HG02840 (cell line): Measurements from ENCODE around the gene DIDO1.
A peak's percentile ranks its signal among the peaks of the same experiment; 100 is the strongest.

Experiments used
- ATAC-seq: cut with Tn5 transposase; IDR thresholded peaks from one replicate; pipeline ENCODE4 v1.9.1; 2021; ENCODE audit warnings: mild to moderate bottlenecking, moderate library complexity, moderate number of reproducible peaks; ENCODE audit not compliant: unreplicated experiment, low FRiP score

The DIDO1 gene

GRCh38 chr20:62926229-62927127, at the start of gene DIDO1:
DIDO1 (minus strand) TSS chr20:62926505.
- peak; percentile 75 for ATAC-seq

GRCh38 chr20:62975251-62975760, 49.0 kb upstream of the DIDO1 start:
- no peak for ATAC-seq

GRCh38 chr20:62972845-62973745, 46.8 kb upstream of the DIDO1 start:
- no peak for ATAC-seq

- no peak for ATAC-seq
Measured at GRCh38 chr20:62971950-62972844, 45.9 kb upstream of the DIDO1 start.

- no peak for ATAC-seq
Measured at GRCh38 chr20:62971211-62971949, 45.1 kb upstream of the DIDO1 start.

GRCh38 chr20:62970307-62971210, 44.3 kb upstream of the DIDO1 start:
- ATAC-seq, result no peak

- ATAC-seq, result no peak
Measured at GRCh38 chr20:62969939-62970306, 43.6 kb upstream of the DIDO1 start.

- ATAC-seq, result no peak
Measured at GRCh38 chr20:62969179-62969760, 43.0 kb upstream of the DIDO1 start.

GRCh38 chr20:62968378-62969178, 42.3 kb upstream of the DIDO1 start:
- ATAC-seq, result no peak

- ATAC-seq, result no peak
Measured at GRCh38 chr20:62967628-62968351, 41.5 kb upstream of the DIDO1 start.

- ATAC-seq, result no peak
Measured at GRCh38 chr20:62967149-62967501, 40.8 kb upstream of the DIDO1 start.

GRCh38 chr20:62966212-62967148, 40.2 kb upstream of the DIDO1 start:
- no peak for ATAC-seq

GRCh38 chr20:62965363-62965771, 39.1 kb upstream of the DIDO1 start:
- no peak for ATAC-seq

GRCh38 chr20:62964700-62965099, 38.4 kb upstream of the DIDO1 start:
- ATAC-seq, result no peak

- no peak for ATAC-seq
Measured at GRCh38 chr20:62963614-62964397, 37.5 kb upstream of the DIDO1 start.
